ENCODE measurements around the gene PDE4D. TPM values are rescaled to one million over a fixed set of nuclear protein-coding genes. Genes with fewer than 3 reads are reported as not detected.

PDE4D gene
- total and polyA plus RNA-seq, 2 donors, result 21.2 to 30.3 TPM

GRCh38 chr5:58937031-58937681 lies 956.4 kb downstream of the PDE4D start:
- Histone ChIP-seq H3K4me3 (ENCODE audit: low read length in 2 of 2) (no peak overlapping the region), H3K27me3 (ENCODE audit: control insufficient read depth in 2 of 2, insufficient read depth in 1 of 2, low read length in 1 of 2) (no peaks in the 10 kb centered on the region), H3K36me3 (ENCODE audit: control insufficient read depth in 2 of 2, insufficient read depth in 2 of 2, low read length in 1 of 2) (no peaks in the 10 kb centered on the region), H3K4me1 (ENCODE audit: control insufficient read depth in 2 of 2, insufficient read depth in 2 of 2, low read length in 2 of 2) (no peaks in the 10 kb centered on the region), H3K27ac (ENCODE audit: low read depth in 1 of 2, low read length in 1 of 2) (no peak overlapping the region), H3K9me3 (ENCODE audit: control insufficient read depth in 2 of 2, insufficient read depth in 1 of 2, low read length in 1 of 2) (no peaks in the 10 kb centered on the region)
- WGBS, result 98% methylated on average over 14 of the region's 19 CpGs
- no peak for DNase-seq (ENCODE audit: low read depth in 6 of 9, low spot score in 9 of 9)

- H3K36me3 ChIP-seq (ENCODE audit: control insufficient read depth in 2 of 2, insufficient read depth in 2 of 2, low read length in 1 of 2), result no peaks in the 10 kb centered on the region
- no peak for DNase-seq (ENCODE audit: low read depth in 6 of 9, low spot score in 9 of 9)
- H3K9me3 ChIP-seq (ENCODE audit: control insufficient read depth in 2 of 2, insufficient read depth in 1 of 2, low read length in 1 of 2), result no peaks in the 10 kb centered on the region
- H3K27me3 ChIP-seq (ENCODE audit: control insufficient read depth in 2 of 2, insufficient read depth in 1 of 2, low read length in 1 of 2), result no peaks in the 10 kb centered on the region
- no peak overlapping the region for H3K27ac ChIP-seq (ENCODE audit: low read depth in 1 of 2, low read length in 1 of 2)
- WGBS, result 82% methylated on average over 3 of the region's 3 CpGs
- no peak overlapping the region for H3K4me3 ChIP-seq (ENCODE audit: low read length in 2 of 2)
- no peaks in the 10 kb centered on the region for H3K4me1 ChIP-seq (ENCODE audit: control insufficient read depth in 2 of 2, insufficient read depth in 2 of 2, low read length in 2 of 2)
These were observed 958.9 kb downstream of the PDE4D start for GRCh38 chr5:58934629-58935097.

- H3K9me3 ChIP-seq (ENCODE audit: control insufficient read depth in 2 of 2, insufficient read depth in 1 of 2, low read length in 1 of 2), result no peaks in the 10 kb centered on the region
These were observed 959.5 kb downstream of the PDE4D start for GRCh38 chr5:58933891-58934628.

GRCh38 chr5:58932057-58932612 lies 961.4 kb downstream of the PDE4D start:
- 71% methylated on average over 4 of the region's 4 CpGs for WGBS
- no peaks in the 10 kb centered on the region for H3K4me1 ChIP-seq (ENCODE audit: control insufficient read depth in 2 of 2, insufficient read depth in 2 of 2, low read length in 2 of 2)
- DNase-seq (ENCODE audit: low read depth in 6 of 9, low spot score in 9 of 9), result no peak

More at GRCh38 chr5:58933891-58934628, 959.5 kb downstream of the PDE4D start:
- Histone ChIP-seq H3K27ac (ENCODE audit: low read depth in 1 of 2, low read length in 1 of 2) (no peak overlapping the region), H3K27me3 (ENCODE audit: control insufficient read depth in 2 of 2, insufficient read depth in 1 of 2, low read length in 1 of 2) (no peaks in the 10 kb centered on the region), H3K4me3 (ENCODE audit: low read length in 2 of 2) (no peak overlapping the region), H3K36me3 (ENCODE audit: control insufficient read depth in 2 of 2, insufficient read depth in 2 of 2, low read length in 1 of 2) (no peaks in the 10 kb centered on the region), H3K4me1 (ENCODE audit: control insufficient read depth in 2 of 2, insufficient read depth in 2 of 2, low read length in 2 of 2) (no peaks in the 10 kb centered on the region)
- 72% methylated on average over 6 of the region's 6 CpGs for WGBS
- peak in 6 of 9 donors; percentile 4 to 48 (median 22) for DNase-seq (ENCODE audit: low read depth in 6 of 9, low spot score in 9 of 9)

GRCh38 chr5:58930520-58930919 lies 963.0 kb downstream of the PDE4D start:
- Histone ChIP-seq H3K9me3 (ENCODE audit: control insufficient read depth in 2 of 2, insufficient read depth in 1 of 2, low read length in 1 of 2) (no peaks in the 10 kb centered on the region), H3K36me3 (ENCODE audit: control insufficient read depth in 2 of 2, insufficient read depth in 2 of 2, low read length in 1 of 2) (no peaks in the 10 kb centered on the region), H3K4me1 (ENCODE audit: control insufficient read depth in 2 of 2, insufficient read depth in 2 of 2, low read length in 2 of 2) (no peaks in the 10 kb centered on the region), H3K27me3 (ENCODE audit: control insufficient read depth in 2 of 2, insufficient read depth in 1 of 2, low read length in 1 of 2) (no peaks in the 10 kb centered on the region), H3K4me3 (ENCODE audit: low read length in 2 of 2) (no peak overlapping the region), H3K27ac (ENCODE audit: low read depth in 1 of 2, low read length in 1 of 2) (no peak overlapping the region)
- WGBS, result 96% methylated on average over 3 of the region's 3 CpGs
- no peak for DNase-seq (ENCODE audit: low read depth in 6 of 9, low spot score in 9 of 9)

More at GRCh38 chr5:58932057-58932612, 961.4 kb downstream of the PDE4D start:
- Histone ChIP-seq H3K36me3 (ENCODE audit: control insufficient read depth in 2 of 2, insufficient read depth in 2 of 2, low read length in 1 of 2) (no peaks in the 10 kb centered on the region), H3K27ac (ENCODE audit: low read depth in 1 of 2, low read length in 1 of 2) (no peak overlapping the region), H3K9me3 (ENCODE audit: control insufficient read depth in 2 of 2, insufficient read depth in 1 of 2, low read length in 1 of 2) (no peaks in the 10 kb centered on the region), H3K27me3 (ENCODE audit: control insufficient read depth in 2 of 2, insufficient read depth in 1 of 2, low read length in 1 of 2) (no peaks in the 10 kb centered on the region), H3K4me3 (ENCODE audit: low read length in 2 of 2) (no peak overlapping the region)

GRCh38 chr5:58929726-58930125 lies 963.8 kb downstream of the PDE4D start:
- DNase-seq (ENCODE audit: low read depth in 6 of 9, low spot score in 9 of 9), result no peak
- no peaks in the 10 kb centered on the region for H3K36me3 ChIP-seq (ENCODE audit: control insufficient read depth in 2 of 2, insufficient read depth in 2 of 2, low read length in 1 of 2)
- H3K4me1 ChIP-seq (ENCODE audit: control insufficient read depth in 2 of 2, insufficient read depth in 2 of 2, low read length in 2 of 2), result no peaks in the 10 kb centered on the region
- H3K27ac ChIP-seq (ENCODE audit: low read depth in 1 of 2, low read length in 1 of 2), result no peak overlapping the region
- no peak overlapping the region for H3K4me3 ChIP-seq (ENCODE audit: low read length in 2 of 2)
- H3K9me3 ChIP-seq (ENCODE audit: control insufficient read depth in 2 of 2, insufficient read depth in 1 of 2, low read length in 1 of 2), result no peaks in the 10 kb centered on the region
- WGBS, result 95% methylated on average over 1 of the region's 1 CpG
- H3K27me3 ChIP-seq (ENCODE audit: control insufficient read depth in 2 of 2, insufficient read depth in 1 of 2, low read length in 1 of 2), result no peaks in the 10 kb centered on the region

GRCh38 chr5:58927938-58928337 lies 965.6 kb downstream of the PDE4D start:
- Histone ChIP-seq H3K36me3 (ENCODE audit: control insufficient read depth in 2 of 2, insufficient read depth in 2 of 2, low read length in 1 of 2) (no peaks in the 10 kb centered on the region), H3K9me3 (ENCODE audit: control insufficient read depth in 2 of 2, insufficient read depth in 1 of 2, low read length in 1 of 2) (no peaks in the 10 kb centered on the region), H3K4me3 (ENCODE audit: low read length in 2 of 2) (no peak overlapping the region), H3K4me1 (ENCODE audit: control insufficient read depth in 2 of 2, insufficient read depth in 2 of 2, low read length in 2 of 2) (no peaks in the 10 kb centered on the region), H3K27ac (ENCODE audit: low read depth in 1 of 2, low read length in 1 of 2) (no peak overlapping the region), H3K27me3 (ENCODE audit: control insufficient read depth in 2 of 2, insufficient read depth in 1 of 2, low read length in 1 of 2) (no peaks in the 10 kb centered on the region)
- no peak for DNase-seq (ENCODE audit: low read depth in 6 of 9, low spot score in 9 of 9)
- WGBS, result 98% methylated on average over 2 of the region's 2 CpGs

GRCh38 chr5:58927181-58927580 lies 966.3 kb downstream of the PDE4D start:
- Histone ChIP-seq H3K9me3 (ENCODE audit: control insufficient read depth in 2 of 2, insufficient read depth in 1 of 2, low read length in 1 of 2) (no peaks in the 10 kb centered on the region), H3K36me3 (ENCODE audit: control insufficient read depth in 2 of 2, insufficient read depth in 2 of 2, low read length in 1 of 2) (no peaks in the 10 kb centered on the region), H3K27ac (ENCODE audit: low read depth in 1 of 2, low read length in 1 of 2) (no peak overlapping the region), H3K4me1 (ENCODE audit: control insufficient read depth in 2 of 2, insufficient read depth in 2 of 2, low read length in 2 of 2) (no peaks in the 10 kb centered on the region), H3K27me3 (ENCODE audit: control insufficient read depth in 2 of 2, insufficient read depth in 1 of 2, low read length in 1 of 2) (no peaks in the 10 kb centered on the region), H3K4me3 (ENCODE audit: low read length in 2 of 2) (no peak overlapping the region)
- WGBS, result 92% methylated on average over 2 of the region's 2 CpGs
- DNase-seq (ENCODE audit: low read depth in 6 of 9, low spot score in 9 of 9), result no peak

- H3K27me3 ChIP-seq (ENCODE audit: control insufficient read depth in 2 of 2, insufficient read depth in 1 of 2, low read length in 1 of 2), result no peaks in the 10 kb centered on the region
- H3K4me3 ChIP-seq (ENCODE audit: low read length in 2 of 2), result no peak overlapping the region
- DNase-seq (ENCODE audit: low read depth in 6 of 9, low spot score in 9 of 9), result no peak
- no peak overlapping the region for H3K27ac ChIP-seq (ENCODE audit: low read depth in 1 of 2, low read length in 1 of 2)
- H3K4me1 ChIP-seq (ENCODE audit: control insufficient read depth in 2 of 2, insufficient read depth in 2 of 2, low read length in 2 of 2), result no peaks in the 10 kb centered on the region
- no peaks in the 10 kb centered on the region for H3K36me3 ChIP-seq (ENCODE audit: control insufficient read depth in 2 of 2, insufficient read depth in 2 of 2, low read length in 1 of 2)
- 51% methylated on average over 6 of the region's 6 CpGs for WGBS
- no peaks in the 10 kb centered on the region for H3K9me3 ChIP-seq (ENCODE audit: control insufficient read depth in 2 of 2, insufficient read depth in 1 of 2, low read length in 1 of 2)
These were observed 967.0 kb downstream of the PDE4D start for GRCh38 chr5:58926541-58926935.
